CD4-positive, alpha-beta T cell (primary cell): Measurements from ENCODE around the gene PCLO. TPM values are rescaled to one million over a fixed set of nuclear protein-coding genes. Genes with fewer than 3 reads are reported as not detected.

Experiments
- ATAC-seq: fragments of 200-7000 bp; cut with Tn5 transposase; one replicate; pipeline ENCODE4 v1.10.0; 2022; ENCODE audit warnings: mild to moderate bottlenecking; ENCODE audit not compliant: poor library complexity
- CTCF ChIA-PET: fragments of 350-600 bp; sonication (Branson Sonifier 250); formaldehyde crosslinking; loops from one replicate; lab custom pipeline; 2021; ENCODE audit warnings: antibody characterized with exemption, inconsistent platforms; lab: Charles Lee
- POLR2A ChIA-PET: fragments of 350-600 bp; sonication (Branson Sonifier 250); formaldehyde crosslinking; loops from one replicate; lab custom pipeline; 2021; ENCODE audit warnings: antibody characterized with exemption, inconsistent platforms; lab: Charles Lee
- DNase-seq, 14 experiments: peaks; one replicate each; pipeline ENCODE4 v3.0.0-alpha.2; 2013 to 2020; ENCODE audit warnings: mixed read lengths in 2 of 14
- H3K27ac ChIP-seq, 2 donors: one replicate each; pipeline versions ENCODE4 v1.5.1 to v1.7.0; 2013; ENCODE audit warnings: low read length in 2 of 2, low read depth in 1 of 2, mild to moderate bottlenecking in 1 of 2
- H3K27me3 ChIP-seq, 2 experiments: 1 replicate in 1 of 2; 2 replicates in 1 of 2; pipeline versions ENCODE4 v1.6.1 to v1.7.0; 2013; ENCODE audit warnings: low read length in 2 of 2, control low read depth in 1 of 2, mild to moderate bottlenecking in 1 of 2, moderate library complexity in 1 of 2; ENCODE audit not compliant: insufficient read depth in 2 of 2, control insufficient read depth in 1 of 2
- H3K36me3 ChIP-seq: one replicate; pipeline ENCODE4 v1.6.1; 2013; ENCODE audit warnings: low read length, control low read depth; ENCODE audit not compliant: insufficient read depth
- H3K4me1 ChIP-seq: one replicate; pipeline ENCODE4 v1.6.1; 2013; ENCODE audit warnings: low read length, control low read depth; ENCODE audit not compliant: insufficient read depth
- H3K4me3 ChIP-seq: one replicate; pipeline ENCODE4 v1.5.1; 2013; ENCODE audit warnings: mild to moderate bottlenecking, low read length, moderate library complexity
- H3K9me3 ChIP-seq, 2 experiments: 1 replicate in 1 of 2; 2 replicates in 1 of 2; pipeline versions ENCODE4 v1.6.1 to v1.7.0; 2013; ENCODE audit warnings: low read length in 2 of 2, mild to moderate bottlenecking in 2 of 2, control low read depth in 1 of 2, moderate library complexity in 1 of 2; ENCODE audit not compliant: control insufficient read depth in 1 of 2, insufficient read depth in 1 of 2
- H3K27ac Mint-ChIP-seq: one replicate; pipeline ENCODE4 v1.8.0; 2020; ENCODE audit warnings: mixed read lengths
- H3K27me3 Mint-ChIP-seq: one replicate; pipeline ENCODE4 v1.8.0; 2021; ENCODE audit warnings: mixed read lengths
- H3K36me3 Mint-ChIP-seq: one replicate; pipeline ENCODE4 v1.8.0; 2021; ENCODE audit warnings: low read depth, mixed read lengths
- H3K4me1 Mint-ChIP-seq: one replicate; pipeline ENCODE4 v1.8.0; 2021; ENCODE audit warnings: low read depth, mixed read lengths
- H3K4me3 Mint-ChIP-seq: one replicate; pipeline ENCODE4 v1.8.0; 2020; ENCODE audit warnings: mild to moderate bottlenecking, mixed read lengths
- H3K9me3 Mint-ChIP-seq: one replicate; pipeline ENCODE4 v1.8.0; 2020; ENCODE audit warnings: mixed read lengths
- intact Hi-C, 2 experiments: fragments of 100-400 bp; cut with DNase I in 1 of 2; cut with micrococcal nuclease in 1 of 2; formaldehyde crosslinking; loops; one replicate each; pipeline versions ENCODE4 v1.15.1 to v1.9.0; 2023 to 2025; cut with DNase I, micrococcal nuclease
- total RNA-seq, 174 experiments: library from RNA in 2 of 174; stranded (reverse) in 2 of 174; gene quantifications; one replicate each; pipeline ENCODE4 v1.2.3 and lab custom pipeline; 2021 to 2026
- TF ChIP-seq, protein P1 (sequence below): fragments of 200-600 bp; IDR thresholded peaks from one replicate; pipeline ENCODE4 v1.8.0; 2022; ENCODE audit warnings: antibody characterized with exemption, mild to moderate bottlenecking

Gene PCLO
- total RNA-seq, 2 experiments from 2014 or later, result not detected

DNA sequence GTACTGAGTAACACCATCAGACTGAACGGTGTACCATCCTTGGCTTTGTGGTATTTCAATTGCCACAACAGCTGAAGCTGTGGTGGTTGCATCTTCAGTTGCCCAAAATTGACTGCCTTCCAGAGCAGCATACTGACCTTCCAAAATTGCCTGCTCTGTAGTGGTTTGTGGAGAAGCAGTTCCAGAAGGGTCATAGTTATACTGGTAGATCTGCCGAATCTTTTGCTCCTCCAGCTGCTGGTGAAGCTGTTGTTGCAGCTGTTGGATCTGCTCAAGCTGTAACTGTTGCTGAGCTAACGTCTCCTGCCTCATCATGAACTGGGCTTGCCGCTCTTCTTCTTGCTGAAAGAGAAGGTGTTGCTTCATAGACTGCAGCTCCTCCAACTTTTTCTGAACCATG lies 212.2 kb downstream of the PCLO start:
- Histone ChIP-seq H3K36me3 (no peaks in the 10 kb centered on the region), H3K9me3 (no peaks in the 10 kb centered on the region), H3K27me3 (no peaks in the 10 kb centered on the region), H3K27ac (no peak overlapping the region), H3K4me1 (no peaks in the 10 kb centered on the region), H3K4me3 (no peak overlapping the region)
- Mint-ChIP-seq H3K4me3 (no peak overlapping the region), H3K36me3 (no peaks in the 10 kb centered on the region), H3K9me3 (peaks cover 7% of the 10 kb centered on the region), H3K27ac (no peak overlapping the region), H3K4me1 (no peaks in the 10 kb centered on the region), H3K27me3 (no peaks in the 10 kb centered on the region)
- TF ChIP-seq, protein P1, sequence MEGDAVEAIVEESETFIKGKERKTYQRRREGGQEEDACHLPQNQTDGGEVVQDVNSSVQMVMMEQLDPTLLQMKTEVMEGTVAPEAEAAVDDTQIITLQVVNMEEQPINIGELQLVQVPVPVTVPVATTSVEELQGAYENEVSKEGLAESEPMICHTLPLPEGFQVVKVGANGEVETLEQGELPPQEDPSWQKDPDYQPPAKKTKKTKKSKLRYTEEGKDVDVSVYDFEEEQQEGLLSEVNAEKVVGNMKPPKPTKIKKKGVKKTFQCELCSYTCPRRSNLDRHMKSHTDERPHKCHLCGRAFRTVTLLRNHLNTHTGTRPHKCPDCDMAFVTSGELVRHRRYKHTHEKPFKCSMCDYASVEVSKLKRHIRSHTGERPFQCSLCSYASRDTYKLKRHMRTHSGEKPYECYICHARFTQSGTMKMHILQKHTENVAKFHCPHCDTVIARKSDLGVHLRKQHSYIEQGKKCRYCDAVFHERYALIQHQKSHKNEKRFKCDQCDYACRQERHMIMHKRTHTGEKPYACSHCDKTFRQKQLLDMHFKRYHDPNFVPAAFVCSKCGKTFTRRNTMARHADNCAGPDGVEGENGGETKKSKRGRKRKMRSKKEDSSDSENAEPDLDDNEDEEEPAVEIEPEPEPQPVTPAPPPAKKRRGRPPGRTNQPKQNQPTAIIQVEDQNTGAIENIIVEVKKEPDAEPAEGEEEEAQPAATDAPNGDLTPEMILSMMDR, result no peak
- DNase-seq (no peak), ATAC-seq (no peak)
- POLR2A ChIA-PET, result no interaction called here
- intact Hi-C loops, result no loop called here
- CTCF ChIA-PET, result no interaction called here

DNA sequence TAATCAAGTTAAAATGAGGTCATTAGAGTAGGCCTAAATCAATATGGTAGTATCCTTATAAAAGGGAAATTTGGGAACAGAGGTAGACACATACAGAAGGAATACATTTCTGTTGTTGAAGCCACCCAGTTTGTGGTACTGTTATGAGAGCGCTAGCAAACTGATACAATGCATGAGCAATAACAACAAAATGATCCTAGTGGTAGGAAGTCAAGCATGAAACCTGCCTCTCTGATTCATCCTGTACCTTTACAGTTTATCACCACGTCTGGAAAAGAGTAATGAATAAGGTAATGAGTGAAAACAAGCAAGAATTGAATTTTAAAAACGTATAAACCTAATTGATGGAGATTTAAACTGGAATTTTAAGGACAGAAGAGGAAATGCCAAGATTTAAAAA lies 217.2 kb downstream of the PCLO start:
- intact Hi-C loops, result no loop called here
- ATAC-seq, result no peak
- Histone ChIP-seq H3K9me3 (peaks cover 0 to 4% of the 10 kb centered on the region in 2 experiments), H3K27me3 (no peaks in the 10 kb centered on the region), H3K36me3 (no peaks in the 10 kb centered on the region), H3K4me3 (no peak overlapping the region), H3K4me1 (no peaks in the 10 kb centered on the region), H3K27ac (no peak overlapping the region)
- no peak overlapping the region for H3K27ac Mint-ChIP-seq
- DNase-seq, result no peak
- no peaks in the 10 kb centered on the region for H3K36me3 Mint-ChIP-seq
- ChIA-PET CTCF (no interaction called here), POLR2A (no interaction called here)
- H3K4me1 Mint-ChIP-seq, result no peaks in the 10 kb centered on the region
- TF ChIP-seq, protein P1, result no peak
- peaks cover 4% of the 10 kb centered on the region for H3K9me3 Mint-ChIP-seq
- H3K4me3 Mint-ChIP-seq, result no peak overlapping the region
- no peaks in the 10 kb centered on the region for H3K27me3 Mint-ChIP-seq

DNA sequence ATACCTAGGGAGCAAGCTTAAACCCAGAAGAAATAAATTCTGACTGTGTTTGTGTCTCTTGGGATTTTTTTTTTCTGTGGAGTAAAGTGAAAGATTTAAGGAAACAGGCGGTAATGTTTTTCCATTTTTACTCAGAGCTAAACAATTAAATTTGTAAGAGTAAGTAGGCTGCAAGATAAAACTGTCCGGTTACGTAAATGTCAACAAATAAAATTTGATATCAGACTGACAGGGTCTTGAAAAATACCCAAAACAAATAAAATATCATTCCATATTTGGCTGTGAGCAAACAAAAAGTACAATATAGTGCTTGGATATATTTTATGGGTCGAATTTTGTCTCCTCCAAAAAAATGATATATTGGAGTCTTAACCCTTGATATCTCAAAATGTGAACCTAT lies 217.6 kb downstream of the PCLO start:
- Mint-ChIP-seq H3K36me3 (no peaks in the 10 kb centered on the region), H3K4me1 (no peaks in the 10 kb centered on the region), H3K4me3 (no peak overlapping the region), H3K27ac (no peak overlapping the region), H3K27me3 (no peaks in the 10 kb centered on the region), H3K9me3 (peaks cover 3% of the 10 kb centered on the region)
- TF ChIP-seq, protein P1, result no peak
- Histone ChIP-seq H3K36me3 (no peaks in the 10 kb centered on the region), H3K9me3 (peaks cover 0 to 4% of the 10 kb centered on the region in 2 experiments), H3K4me3 (no peak overlapping the region), H3K4me1 (no peaks in the 10 kb centered on the region), H3K27me3 (no peaks in the 10 kb centered on the region), H3K27ac (no peak overlapping the region)
- POLR2A ChIA-PET, result no interaction called here
- intact Hi-C loops, result no loop called here
- CTCF ChIA-PET, result no interaction called here
- DNase-seq (no peak), ATAC-seq (no peak)
